SK-N-MC (cell line): ENCODE results near the gene PLXNA2.

Source experiments
- EZH2 ChIP-seq: fragments of 200-600 bp; sonication (generic); IDR thresholded peaks from one replicate; pipeline ENCODE4 v1.6.1; 2017; ENCODE audit warnings: antibody characterized with exemption
- FOXP2 ChIP-seq: optimal IDR thresholded peaks from 2 replicates; pipeline ENCODE3; 2011; ENCODE audit warnings: mild to moderate bottlenecking, moderate library complexity; ENCODE audit not compliant: insufficient read depth; ENCODE audit errors: extremely low read length, control extremely low read depth
- POLR2AphosphoS5 ChIP-seq: IDR thresholded peaks from 2 replicates; pipeline ENCODE4 v1.6.1; 2012; ENCODE audit warnings: mild to moderate bottlenecking, low read depth, low read length, borderline replicate concordance

- no peak for TF ChIP-seq EZH2
- no peak for TF ChIP-seq POLR2AphosphoS5
- TF ChIP-seq FOXP2, result no peak
Measured at GRCh38 chr1:208141610-208142192, 102.5 kb downstream of the PLXNA2 start.
